Mesothelial cell of epicardium (in vitro differentiated cells): ENCODE results near the gene TRIM46. TPM values are rescaled to one million over a fixed set of nuclear protein-coding genes. Genes with fewer than 3 reads are reported as not detected.
"Not testable (repeated sequence)": the region's sequence is repeated elsewhere in the genome, so short reads cannot be mapped to it uniquely, and the experiment has no call there.

ENCODE experiments used
- DNase-seq, 2 experiments: peaks; one replicate each; pipeline ENCODE4 v3.0.0; 2021; ENCODE audit warnings: low spot score in 2 of 2; ENCODE audit not compliant: unreplicated experiment in 2 of 2
- H3K27ac Mint-ChIP-seq: 2 replicates; pipeline ENCODE4 v1.8.0; 2021; ENCODE audit warnings: mixed read lengths
- H3K27me3 Mint-ChIP-seq: 2 replicates; pipeline ENCODE4 v1.8.0; 2021; ENCODE audit warnings: low read depth, mixed read lengths
- H3K36me3 Mint-ChIP-seq: 2 replicates; pipeline ENCODE4 v1.8.0; 2021; ENCODE audit warnings: mixed read lengths
- H3K4me1 Mint-ChIP-seq: 2 replicates; pipeline ENCODE4 v1.8.0; 2021; ENCODE audit warnings: mixed read lengths
- H3K4me3 Mint-ChIP-seq: 2 replicates; pipeline ENCODE4 v1.8.0; 2021; ENCODE audit warnings: mild to moderate bottlenecking, moderate library complexity, mixed read lengths
- H3K9me3 Mint-ChIP-seq: 2 replicates; pipeline ENCODE4 v1.8.0; 2021; ENCODE audit warnings: mixed read lengths
- total RNA-seq: library from RNA; stranded (reverse); gene quantifications from 3 replicates; pipeline ENCODE4 v1.2.1, GENCODE V29; 2021
- TF ChIP-seq, protein P1 (sequence below): fragments of 200-600 bp; sonication (generic); IDR thresholded peaks from one replicate; pipeline ENCODE4 v1.5.0; 2021; ENCODE audit warnings: antibody characterized with exemption; ENCODE audit not compliant: unreplicated experiment

Gene TRIM46
- total RNA-seq, 1 donor from 2014 or later, result 6.3 TPM

DNA sequence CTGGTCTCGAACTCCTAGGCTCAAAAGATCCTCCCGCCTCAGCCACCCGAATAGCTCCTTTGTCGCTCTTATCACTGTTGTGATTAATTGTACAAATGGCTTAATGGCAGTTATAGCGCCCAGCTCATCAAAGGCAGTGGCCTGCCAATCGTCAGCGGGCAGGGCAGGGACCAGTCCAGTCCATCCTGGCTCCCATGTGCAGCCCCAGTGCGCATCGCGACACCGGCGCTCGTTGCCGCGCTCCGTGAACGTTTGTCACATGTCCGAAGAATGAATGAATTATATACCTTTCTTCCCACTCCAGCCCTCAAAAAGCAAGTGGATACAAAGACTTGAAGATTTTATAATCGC, 53.2 kb downstream of the TRIM46 start:
- DNase-seq, result peak in 1 of 2 experiments; percentile 56
- Mint-ChIP-seq H3K36me3 (no peaks in the 10 kb centered on the region), H3K27me3 (no peaks in the 10 kb centered on the region), H3K27ac (peak overlapping the region; percentile 99), H3K9me3 (no peaks in the 10 kb centered on the region), H3K4me3 (peak overlapping the region; percentile 80), H3K4me1 (peaks cover 33% of the 10 kb centered on the region)
- TF ChIP-seq, protein P1, sequence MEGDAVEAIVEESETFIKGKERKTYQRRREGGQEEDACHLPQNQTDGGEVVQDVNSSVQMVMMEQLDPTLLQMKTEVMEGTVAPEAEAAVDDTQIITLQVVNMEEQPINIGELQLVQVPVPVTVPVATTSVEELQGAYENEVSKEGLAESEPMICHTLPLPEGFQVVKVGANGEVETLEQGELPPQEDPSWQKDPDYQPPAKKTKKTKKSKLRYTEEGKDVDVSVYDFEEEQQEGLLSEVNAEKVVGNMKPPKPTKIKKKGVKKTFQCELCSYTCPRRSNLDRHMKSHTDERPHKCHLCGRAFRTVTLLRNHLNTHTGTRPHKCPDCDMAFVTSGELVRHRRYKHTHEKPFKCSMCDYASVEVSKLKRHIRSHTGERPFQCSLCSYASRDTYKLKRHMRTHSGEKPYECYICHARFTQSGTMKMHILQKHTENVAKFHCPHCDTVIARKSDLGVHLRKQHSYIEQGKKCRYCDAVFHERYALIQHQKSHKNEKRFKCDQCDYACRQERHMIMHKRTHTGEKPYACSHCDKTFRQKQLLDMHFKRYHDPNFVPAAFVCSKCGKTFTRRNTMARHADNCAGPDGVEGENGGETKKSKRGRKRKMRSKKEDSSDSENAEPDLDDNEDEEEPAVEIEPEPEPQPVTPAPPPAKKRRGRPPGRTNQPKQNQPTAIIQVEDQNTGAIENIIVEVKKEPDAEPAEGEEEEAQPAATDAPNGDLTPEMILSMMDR, result no peak

DNA sequence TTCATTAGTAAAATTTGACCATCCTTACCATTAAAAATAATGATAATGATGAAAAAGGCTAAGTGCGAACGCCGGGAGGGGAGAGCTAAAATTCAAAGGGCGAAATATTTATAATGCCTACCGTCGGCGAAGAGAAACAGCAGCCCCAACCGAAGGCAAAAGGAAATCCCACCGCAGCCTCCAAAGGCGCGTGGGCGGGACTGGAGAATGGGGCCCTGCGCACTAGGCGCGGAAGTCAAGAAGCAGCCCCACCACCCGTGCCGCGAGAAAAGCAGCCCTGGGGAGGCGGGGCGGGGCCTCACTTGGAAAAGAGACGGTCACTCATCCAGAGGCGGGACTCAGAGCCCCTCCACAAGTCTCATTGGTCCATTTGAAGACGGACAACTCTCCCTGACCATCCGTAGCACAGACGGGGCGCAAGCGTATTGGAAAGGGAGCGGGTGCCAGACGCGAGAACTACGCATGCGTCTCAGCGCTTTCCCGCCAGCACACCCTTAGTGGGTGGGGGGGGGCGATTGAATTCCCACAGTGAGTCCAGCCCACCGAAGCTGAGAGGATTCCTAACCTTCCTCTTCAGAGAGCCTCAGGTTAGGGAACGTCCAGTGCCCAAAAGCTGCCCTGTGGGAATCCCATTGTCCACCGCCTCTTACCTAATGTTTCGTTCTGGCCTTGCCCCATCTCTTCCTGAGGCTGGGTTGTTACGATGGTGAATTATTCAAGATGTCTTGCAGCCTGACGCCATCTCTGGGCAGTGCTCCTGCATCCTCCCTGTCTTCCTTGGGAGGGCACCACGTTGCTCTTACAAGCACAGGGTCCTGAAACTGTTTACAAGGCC, 53.8 kb downstream of the TRIM46 start:
- H3K27me3 Mint-ChIP-seq, result no peaks in the 10 kb centered on the region
- peak; percentile 98 for DNase-seq
- H3K36me3 Mint-ChIP-seq, result no peaks in the 10 kb centered on the region
- peaks cover 37% of the 10 kb centered on the region for H3K4me1 Mint-ChIP-seq
- no peaks in the 10 kb centered on the region for H3K9me3 Mint-ChIP-seq
- peak overlapping the region; percentile 80 for H3K4me3 Mint-ChIP-seq
- TF ChIP-seq, protein P1, result no peak
- peak overlapping the region; percentile 99 for H3K27ac Mint-ChIP-seq

DNA sequence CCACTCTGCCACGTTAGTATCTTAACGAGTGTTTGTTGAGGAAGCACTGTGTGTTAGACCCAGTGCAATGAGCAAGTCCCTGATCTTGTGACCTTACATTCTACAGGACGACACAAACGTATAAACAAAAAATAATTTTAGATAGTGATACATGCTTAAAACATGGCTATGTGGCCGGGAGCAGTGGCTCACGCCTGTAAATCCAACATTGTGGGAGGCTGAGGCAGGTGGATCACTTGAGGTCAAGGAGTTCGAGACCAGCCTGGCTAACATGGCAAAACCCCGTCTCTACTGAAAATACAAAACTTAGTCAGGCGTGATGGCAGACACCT, 54.4 kb downstream of the TRIM46 start:
- Mint-ChIP-seq H3K36me3 (no peaks in the 10 kb centered on the region), H3K9me3 (no peaks in the 10 kb centered on the region), H3K4me3 (peak overlapping the region; percentile 80), H3K27ac (peak overlapping the region; percentile 99), H3K27me3 (no peaks in the 10 kb centered on the region), H3K4me1 (peaks cover 37% of the 10 kb centered on the region)
- TF ChIP-seq, protein P1, result no peak
- no peak for DNase-seq

DNA sequence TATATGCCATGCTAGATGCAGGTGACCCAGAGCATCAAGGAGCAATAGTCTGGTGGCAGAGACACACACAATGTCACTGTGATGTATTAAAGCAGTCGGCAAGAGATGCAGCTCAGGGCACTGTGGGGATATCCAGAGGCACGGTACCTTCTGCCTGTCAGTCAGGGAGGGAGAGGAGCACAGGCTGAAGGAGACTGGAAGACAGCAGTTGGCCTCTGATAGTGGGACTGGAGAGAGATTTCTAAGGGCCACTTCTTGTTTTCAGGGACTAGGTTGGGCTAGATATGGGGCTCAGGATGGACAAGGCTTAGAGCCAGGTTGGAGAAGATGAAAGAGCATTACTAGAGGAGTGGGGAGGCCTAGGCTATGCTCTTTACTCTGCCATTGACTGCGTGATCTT, 57.7 kb downstream of the TRIM46 start:
- peaks cover 19% of the 10 kb centered on the region for H3K4me1 Mint-ChIP-seq
- not testable (repeated sequence) for DNase-seq, H3K9me3 Mint-ChIP-seq, H3K27me3 Mint-ChIP-seq, H3K4me3 Mint-ChIP-seq, H3K36me3 Mint-ChIP-seq, H3K27ac Mint-ChIP-seq

DNA sequence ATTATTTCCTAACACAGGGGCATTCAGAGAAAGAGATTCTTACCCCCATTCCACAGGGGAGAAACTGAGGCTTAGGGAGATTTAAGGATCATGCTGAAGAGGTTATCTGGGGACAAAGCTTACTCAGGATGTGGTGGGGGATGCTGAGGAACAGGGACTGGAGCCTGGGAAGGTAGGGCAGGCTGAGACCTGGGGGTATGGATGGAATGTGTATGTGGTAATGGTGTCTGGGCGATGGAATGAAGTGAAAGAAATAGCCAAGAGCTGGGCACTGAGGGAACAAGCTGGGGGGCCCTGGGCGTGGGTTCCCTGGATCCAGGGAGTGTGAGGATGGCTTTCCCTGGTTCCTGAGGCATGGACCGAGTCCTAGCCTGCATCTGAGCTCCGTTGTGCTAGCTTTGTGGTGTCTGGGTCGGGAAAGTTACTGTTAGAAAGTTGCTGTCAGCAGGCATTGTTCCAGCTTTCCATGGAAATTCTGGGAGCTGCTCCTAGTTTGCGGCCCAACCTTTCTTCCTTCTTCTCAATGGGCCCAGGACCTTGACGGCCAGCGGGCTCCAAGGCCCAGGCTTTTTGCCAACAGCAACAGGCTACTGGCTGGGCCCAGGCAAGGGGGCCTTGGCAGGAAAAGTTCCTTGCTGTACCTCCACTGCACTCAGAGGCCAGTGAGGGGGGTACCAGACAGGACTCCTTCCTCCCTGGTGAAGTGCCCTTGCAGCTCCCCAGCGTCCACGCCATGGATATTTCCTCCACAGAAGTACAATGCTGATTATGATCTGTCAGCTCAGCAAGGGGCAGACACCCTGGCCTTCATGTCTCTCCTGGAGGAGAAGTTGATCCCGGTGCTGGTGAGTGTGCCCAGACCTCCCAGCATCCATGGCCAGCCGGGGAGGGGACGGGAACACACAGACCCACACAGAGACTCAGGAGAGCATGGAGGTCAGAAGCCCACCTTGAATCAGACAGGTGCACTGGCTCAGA, 58.6 kb downstream of the TRIM46 start:
- Mint-ChIP-seq H3K4me1 (peaks cover 12% of the 10 kb centered on the region), H3K36me3 (peaks cover 11% of the 10 kb centered on the region)
- not testable (repeated sequence) for DNase-seq, H3K9me3 Mint-ChIP-seq, H3K27ac Mint-ChIP-seq, H3K4me3 Mint-ChIP-seq, H3K27me3 Mint-ChIP-seq

DNA sequence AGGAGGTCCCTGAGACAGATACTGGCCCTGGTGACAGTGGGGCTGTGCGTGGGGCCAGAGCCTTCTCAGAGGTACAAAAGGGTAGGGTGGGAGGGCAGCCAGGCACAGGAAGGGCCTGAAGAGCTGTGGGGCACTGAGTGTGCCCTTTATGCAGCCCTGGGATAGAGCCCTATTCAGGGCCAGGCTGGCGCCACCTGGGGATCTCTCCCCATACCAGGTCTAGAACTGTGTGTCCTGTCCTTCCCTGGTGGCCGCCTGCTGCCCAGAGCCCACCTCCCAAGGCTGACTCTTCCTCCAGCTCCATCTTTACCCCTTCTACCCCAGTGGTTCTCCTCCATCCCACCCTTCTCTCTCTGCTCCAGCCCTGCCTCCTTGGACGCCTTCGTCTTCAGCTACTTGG, 59.9 kb downstream of the TRIM46 start:
- H3K27ac Mint-ChIP-seq, H3K9me3 Mint-ChIP-seq, H3K4me3 Mint-ChIP-seq, DNase-seq, H3K27me3 Mint-ChIP-seq, H3K4me1 Mint-ChIP-seq: not testable (repeated sequence)
- peaks cover 11% of the 10 kb centered on the region for H3K36me3 Mint-ChIP-seq

Other genes starting within 250 kb of the TRIM46 start
- gene PMVK, start 237.1 kb upstream of the TRIM46 start, total RNA-seq, result 19.7 to 21.2 TPM (median 20.5 TPM) in 3 replicates
- gene PBXIP1, start 217.8 kb upstream of the TRIM46 start, total RNA-seq, result 53.8 to 56.2 TPM (median 56.2 TPM) in 3 replicates
- gene PYGO2, start 212.1 kb upstream of the TRIM46 start, total RNA-seq, result 43.8 to 47.3 TPM (median 44.6 TPM) in 3 replicates
- gene SHC1, start 203.1 kb upstream of the TRIM46 start, total RNA-seq, result 115 to 132 TPM (median 117 TPM) in 3 replicates
- 64.0 to 70.9 TPM (median 68.2 TPM) in 3 replicates for gene CKS1B, start 199.2 kb upstream of the TRIM46 start, total RNA-seq
- gene FLAD1, start 190.5 kb upstream of the TRIM46 start, total RNA-seq, result 46.8 to 49.6 TPM (median 48.3 TPM) in 3 replicates
- 0.49 to 1.3 TPM (median 0.87 TPM) in 3 replicates for gene LENEP, start 180.3 kb upstream of the TRIM46 start, total RNA-seq
- 19.9 to 21.7 TPM (median 21.7 TPM) in 3 replicates for gene ZBTB7B, start 171.0 kb upstream of the TRIM46 start, total RNA-seq
- 1.8 to 2.9 TPM (median 1.9 TPM) in 3 replicates for gene DCST2, start 140.1 kb upstream of the TRIM46 start, total RNA-seq
- 0.58 TPM in 1 of 3 replicates, not detected in the others for gene DCST1, start 140.0 kb upstream of the TRIM46 start, total RNA-seq
- gene ADAM15, start 122.5 kb upstream of the TRIM46 start, total RNA-seq, result 32.7 to 36.1 TPM (median 36.1 TPM) in 3 replicates
- 30.8 to 31.2 TPM (median 30.9 TPM) in 3 replicates for gene EFNA4, start 110.1 kb upstream of the TRIM46 start, total RNA-seq
- gene EFNA3, start 95.0 kb upstream of the TRIM46 start, total RNA-seq, result 14.6 to 17.8 TPM (median 15.4 TPM) in 3 replicates
- 92.4 to 94.8 TPM (median 93.1 TPM) in 3 replicates for gene EFNA1, start 46.0 kb upstream of the TRIM46 start, total RNA-seq
- gene SLC50A1, start 38.0 kb upstream of the TRIM46 start, total RNA-seq, result 25.6 to 33.5 TPM (median 25.9 TPM) in 3 replicates
- gene DPM3, start 33.3 kb upstream of the TRIM46 start, total RNA-seq, result 49.7 to 60.9 TPM (median 54.1 TPM) in 3 replicates
- gene KRTCAP2, start 545 bp upstream of the TRIM46 start, total RNA-seq, result 120 to 143 TPM (median 123 TPM) in 3 replicates
- gene THBS3, start 34.0 kb downstream of the TRIM46 start, total RNA-seq, result 53.1 to 57.9 TPM (median 54.0 TPM) in 3 replicates
- gene MTX1, start 34.8 kb downstream of the TRIM46 start, total RNA-seq, result 33.9 to 35.7 TPM (median 33.9 TPM) in 3 replicates
- 51.9 to 56.1 TPM (median 56.0 TPM) in 3 replicates for gene ENTREP3, start 81.6 kb downstream of the TRIM46 start, total RNA-seq
- gene SCAMP3, start 88.5 kb downstream of the TRIM46 start, total RNA-seq, result 46.8 to 50.5 TPM (median 49.8 TPM) in 3 replicates
- gene CLK2, start 99.7 kb downstream of the TRIM46 start, total RNA-seq, result 104 to 108 TPM (median 105 TPM) in 3 replicates
- gene HCN3, start 103.6 kb downstream of the TRIM46 start, total RNA-seq, result 12.9 to 13.6 TPM (median 13.1 TPM) in 3 replicates
- 0.11 TPM in 1 of 3 replicates, not detected in the others for gene PKLR, start 127.6 kb downstream of the TRIM46 start, total RNA-seq
- 153 to 166 TPM (median 162 TPM) in 3 replicates for gene FDPS, start 135.0 kb downstream of the TRIM46 start, total RNA-seq
- 55.0 to 57.0 TPM (median 55.5 TPM) in 3 replicates for gene RUSC1, start 147.0 kb downstream of the TRIM46 start, total RNA-seq